NCI-H1092 (cell line): ENCODE results near the gene LRRD1.
"Not testable (repeated sequence)": the region's sequence is repeated elsewhere in the genome, so short reads cannot be mapped to it uniquely, and the experiment has no call there.

Source experiments
- DNase-seq: peaks from one replicate; lab custom pipeline; 2025; lab: John Stamatoyannopoulos, UW

LRRD1 gene

DNA sequence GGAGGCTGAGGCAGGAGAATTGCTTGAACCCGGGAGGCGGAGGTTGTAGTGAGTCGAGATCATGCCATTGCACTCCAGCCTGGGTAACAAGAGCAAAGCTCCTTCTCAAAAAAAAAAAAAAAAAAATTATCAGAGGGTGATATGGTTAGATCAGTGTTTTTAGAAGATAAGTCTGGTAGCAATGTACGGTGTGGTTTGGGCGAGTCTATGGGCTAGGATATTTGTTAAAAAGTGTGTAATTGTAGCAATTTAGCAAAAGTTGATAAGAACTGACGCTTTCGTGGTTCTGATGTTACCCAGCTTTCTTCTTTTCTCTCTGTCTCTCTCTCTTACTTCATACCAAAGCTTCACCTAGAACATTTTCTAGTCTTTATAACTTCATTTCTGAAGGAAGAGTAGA lies 37.8 kb downstream of the LRRD1 start:
- DNase-seq: no peak

GRCh38 chr7:92137557-92137956 lies 41.4 kb downstream of the LRRD1 start:
- DNase-seq: no peak

- DNase-seq: no peak
Observed at GRCh38 chr7:92135052-92135889, 43.7 kb downstream of the LRRD1 start.

DNA sequence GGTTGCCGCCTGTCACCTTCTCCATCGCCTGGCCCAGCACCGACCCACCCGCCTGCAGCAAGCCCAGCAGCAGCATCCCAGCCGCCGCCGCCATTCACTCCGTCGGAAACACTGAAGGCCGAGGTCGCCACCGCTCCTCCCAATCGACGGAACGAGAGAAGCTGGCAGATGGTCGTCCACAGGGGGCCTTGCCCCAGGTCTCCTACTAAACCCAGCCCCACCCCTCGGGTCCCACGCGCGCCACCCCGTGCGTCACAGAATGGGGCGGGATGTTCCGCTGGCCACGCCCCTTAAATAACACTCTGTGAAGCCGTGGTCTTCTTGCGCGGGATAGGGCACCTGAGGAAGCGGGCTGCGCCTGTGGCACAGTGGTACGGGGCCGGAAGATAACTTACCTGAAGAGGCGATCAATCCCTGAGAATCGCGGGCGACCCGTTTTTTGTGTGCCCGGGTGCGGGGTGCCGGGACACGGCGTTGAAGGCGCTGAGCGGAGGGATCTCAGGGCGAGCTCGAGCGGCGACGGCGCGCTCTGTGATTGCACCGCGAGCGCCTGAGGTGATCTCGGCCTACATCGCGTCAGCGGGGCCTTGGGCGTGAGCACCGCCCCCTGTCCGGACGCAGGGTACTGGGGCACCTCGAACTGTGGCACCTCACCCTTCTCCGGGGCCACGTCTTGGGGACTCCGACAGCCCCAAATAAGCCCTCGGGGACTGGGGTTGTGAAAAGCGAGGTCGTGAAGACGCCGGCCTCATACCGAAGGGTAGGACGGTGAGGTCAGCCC lies 44.5 kb downstream of the LRRD1 start, which contains the start of gene CYP51A1:
CYP51A1 (minus strand) TSS at position 207 of the 781 bp plus-strand sequence; CDS start at position 94, 113 bp downstream.
- DNase-seq: peak; percentile 92

- peak; percentile 83 for DNase-seq
Observed at GRCh38 chr7:92133737-92134270, 45.1 kb downstream of the LRRD1 start.

DNA sequence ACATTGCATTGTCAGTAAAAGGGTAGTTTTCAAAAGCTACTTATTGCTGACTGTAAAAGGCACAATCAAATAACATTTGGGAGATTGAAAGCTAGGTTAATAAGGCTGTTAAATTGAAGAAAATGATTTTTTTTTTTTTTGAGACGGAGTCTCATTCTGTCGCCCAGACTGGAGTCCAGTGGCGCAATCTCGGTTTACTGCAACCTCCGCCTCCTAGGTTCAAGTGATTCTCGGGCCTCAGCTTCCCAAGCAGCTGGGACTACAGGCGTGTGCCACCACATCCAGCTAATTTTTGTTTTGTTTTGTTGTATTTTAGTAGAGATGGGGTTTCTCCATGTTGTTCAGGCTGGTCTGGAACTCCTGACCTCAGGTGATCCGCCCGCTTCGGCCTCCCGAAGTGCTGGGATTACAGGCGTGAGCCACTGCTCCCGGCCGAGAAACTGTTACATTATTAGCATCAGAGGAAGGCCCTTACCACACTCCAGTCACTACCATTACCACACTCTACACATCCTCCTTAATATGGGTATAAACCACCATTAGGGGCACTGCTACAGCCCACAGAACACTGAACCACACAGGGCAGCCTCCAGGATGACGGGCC lies 45.7 kb downstream of the LRRD1 start:
- no peak for DNase-seq

DNA sequence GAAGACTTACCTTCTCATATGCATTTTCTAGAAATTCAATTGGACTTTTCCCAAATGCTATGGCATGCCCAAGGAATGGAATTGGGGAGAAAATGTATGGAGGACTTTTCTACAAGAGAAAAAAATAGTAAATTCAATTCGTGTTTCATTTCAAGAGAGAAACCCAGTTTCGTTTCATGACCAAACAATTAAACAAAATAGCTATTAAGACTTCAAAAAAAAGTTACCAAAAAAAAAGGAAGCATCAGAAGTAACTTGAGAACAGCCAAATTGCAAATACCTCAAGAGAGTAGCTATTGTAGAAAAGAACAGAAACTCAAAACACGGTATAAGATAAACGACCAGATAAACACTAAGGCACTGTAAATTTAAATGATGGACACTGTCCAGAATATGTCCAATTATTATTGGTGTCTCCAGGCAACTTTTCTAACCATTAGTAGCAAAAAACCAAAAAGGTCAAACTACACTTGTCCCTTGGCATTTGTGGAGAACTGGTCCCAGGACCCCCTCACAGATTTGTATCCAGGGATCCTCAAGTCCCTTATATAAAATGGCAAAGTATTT lies 47.1 kb downstream of the LRRD1 start:
- DNase-seq: no peak

GRCh38 chr7:92131093-92131492 lies 47.8 kb downstream of the LRRD1 start:
- no peak for DNase-seq

- DNase-seq: no peak
Observed at GRCh38 chr7:92121681-92122080, 57.3 kb downstream of the LRRD1 start.

DNA sequence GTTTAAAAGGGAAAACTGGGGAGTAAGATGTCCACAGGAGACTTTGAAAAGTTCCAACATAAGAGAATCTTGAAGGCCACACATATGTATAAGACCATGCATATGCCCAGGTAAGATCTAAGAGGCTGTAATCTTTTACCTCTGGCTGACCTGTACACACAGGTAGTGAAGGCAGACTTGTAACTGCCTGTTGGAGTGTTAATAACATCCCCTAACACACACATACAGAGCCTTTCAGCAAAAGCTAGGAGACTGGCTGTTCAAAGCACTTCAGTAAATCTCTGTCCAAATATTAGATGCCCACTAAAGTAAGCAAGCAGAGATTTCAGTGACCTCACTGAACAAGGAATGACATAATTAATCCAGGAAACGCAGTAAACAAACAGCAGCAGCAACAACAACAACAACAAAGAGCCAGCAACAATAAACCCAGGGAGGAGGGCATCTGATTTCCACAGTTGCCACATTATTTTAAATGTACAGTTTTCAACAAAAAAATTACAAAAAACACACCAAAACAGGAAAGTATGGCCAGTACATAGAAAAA lies 59.7 kb downstream of the LRRD1 start:
- DNase-seq: no peak

GRCh38 chr7:92116949-92117348 lies 62.0 kb downstream of the LRRD1 start:
- DNase-seq: no peak

DNA sequence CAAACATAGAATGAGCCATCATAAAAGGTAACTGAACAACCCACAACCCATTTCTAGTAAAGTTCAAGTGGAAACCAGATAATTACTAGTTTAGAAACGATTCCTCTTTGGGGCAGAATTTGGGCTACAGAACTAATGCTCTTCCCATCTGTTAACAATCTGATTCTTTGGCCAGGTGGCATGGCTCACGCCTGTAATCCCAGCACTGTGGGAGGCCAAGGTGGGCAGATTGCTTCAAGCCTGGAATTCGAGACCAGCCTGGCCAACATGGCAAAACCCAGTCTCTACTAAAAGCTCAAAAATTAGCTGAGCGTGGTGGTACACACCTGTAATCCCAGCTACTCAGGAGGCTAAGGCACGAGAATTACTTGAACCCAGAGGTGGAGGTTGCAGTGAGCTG lies 63.1 kb downstream of the LRRD1 start:
- no peak for DNase-seq

- no peak for DNase-seq
Observed at GRCh38 chr7:92110857-92111256, 68.1 kb downstream of the LRRD1 start.

- no peak for DNase-seq
Observed at GRCh38 chr7:92108821-92109220, 70.1 kb downstream of the LRRD1 start.

- DNase-seq: not testable (repeated sequence)
Observed at GRCh38 chr7:92102862-92103261, 76.1 kb downstream of the LRRD1 start.

DNA sequence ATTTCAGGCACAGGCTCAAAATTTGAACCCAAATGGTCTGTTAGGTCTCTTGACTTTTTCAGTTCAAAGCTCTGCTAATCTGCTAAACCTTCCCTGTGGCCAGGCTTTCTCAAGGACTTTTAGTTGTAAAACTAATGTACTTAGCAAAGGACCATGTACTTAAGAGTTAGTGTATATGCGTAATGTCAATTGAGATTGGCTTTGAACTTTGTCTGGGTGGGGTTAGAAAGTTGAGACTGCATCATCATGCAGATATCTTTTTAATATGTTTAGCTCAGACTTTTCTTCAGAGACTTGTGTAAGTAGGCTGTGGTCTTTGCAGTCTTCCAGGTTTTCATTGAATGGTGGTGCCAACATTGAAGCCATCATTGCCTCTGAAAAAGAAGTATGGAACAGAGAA lies 78.4 kb downstream of the LRRD1 start:
- no peak for DNase-seq

DNA sequence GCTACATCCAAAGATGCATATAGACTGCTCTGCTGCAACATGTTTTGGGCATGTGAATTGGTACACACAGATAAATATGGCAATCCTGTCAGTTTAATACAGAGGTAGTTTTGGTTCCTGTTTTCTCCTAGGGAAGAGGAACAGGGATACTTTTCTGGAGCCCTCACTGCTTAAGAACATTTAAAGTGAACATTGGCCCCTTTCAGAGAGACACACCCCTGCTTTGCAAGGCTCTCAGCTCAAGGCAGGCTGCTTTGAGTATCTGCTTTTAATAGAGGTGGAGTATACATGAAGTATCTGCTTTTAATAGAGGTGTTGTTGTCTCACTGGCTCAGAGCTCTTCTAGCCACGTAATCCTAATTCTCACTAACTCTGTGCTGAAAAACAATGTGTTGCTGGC lies 83.6 kb downstream of the LRRD1 start:
- DNase-seq: no peak
